Caco-2 (cell line): Measurements from ENCODE around the gene NHLRC4. TPM values are rescaled to one million over a fixed set of nuclear protein-coding genes. Genes with fewer than 3 reads are reported as not detected.

Experiments
- BruUV-seq: library from RNA; stranded (reverse); fragments of 400-500 nt; replicated peaks from 2 replicates; lab custom pipeline; 2021; lab: Mats Ljungman, UMichigan
- CTCF ChIA-PET: fragments of 300-600 bp; sonication (Branson Sonifier 250); formaldehyde crosslinking; loops from one replicate; lab custom pipeline; 2022; ENCODE audit warnings: antibody characterized with exemption; lab: Charles Lee
- POLR2A ChIA-PET: fragments of 300-600 bp; sonication (Branson Sonifier 250); formaldehyde crosslinking; loops from one replicate; lab custom pipeline; 2022; ENCODE audit warnings: antibody characterized with exemption; lab: Charles Lee
- DNase-seq, 2 experiments: peaks; one replicate each; pipeline versions ENCODE4 v3.0.0 to v3.0.0-alpha.2; 2020 to 2022
- H3K27me3 ChIP-seq: replicated peaks from 2 replicates; pipeline ENCODE4 v1.6.0; 2011; ENCODE audit warnings: low read length; ENCODE audit not compliant: control insufficient read depth, insufficient read depth
- H3K36me3 ChIP-seq: 2 replicates; pipeline ENCODE4 v1.5.1; 2011; ENCODE audit warnings: low read length; ENCODE audit not compliant: control insufficient read depth, insufficient read depth
- H3K4me1 ChIP-seq: fragments of 250-450 bp; sonication (Bioruptor Pico); 2 replicates; pipeline ENCODE4 v1.5.1; 2020; ENCODE audit warnings: mild to moderate bottlenecking
- H3K4me3 ChIP-seq: 2 replicates; pipeline ENCODE4 v1.5.1; 2011; ENCODE audit warnings: low read depth, mild to moderate bottlenecking, control low read depth, low read length
- H3K9me3 ChIP-seq: fragments of 250-450 bp; sonication (Bioruptor Pico); 2 replicates; pipeline ENCODE4 v1.5.1; 2020; ENCODE audit warnings: mild to moderate bottlenecking, moderate library complexity
- H3K27ac Mint-ChIP-seq: one replicate; pipeline ENCODE4 v1.8.0; 2022; ENCODE audit warnings: mixed read lengths; ENCODE audit not compliant: unreplicated experiment
- H3K27me3 Mint-ChIP-seq: one replicate; pipeline ENCODE4 v1.8.0; 2022; ENCODE audit warnings: mixed read lengths; ENCODE audit not compliant: insufficient read depth, unreplicated experiment
- H3K36me3 Mint-ChIP-seq: one replicate; pipeline ENCODE4 v1.8.0; 2022; ENCODE audit warnings: mild to moderate bottlenecking, mixed read lengths; ENCODE audit not compliant: insufficient read depth, unreplicated experiment
- H3K4me1 Mint-ChIP-seq: one replicate; pipeline ENCODE4 v1.8.0; 2022; ENCODE audit warnings: low read depth, mixed read lengths; ENCODE audit not compliant: unreplicated experiment
- H3K4me3 Mint-ChIP-seq: one replicate; pipeline ENCODE4 v1.8.0; 2022; ENCODE audit warnings: mild to moderate bottlenecking, moderate library complexity, mixed read lengths; ENCODE audit not compliant: unreplicated experiment
- H3K9me3 Mint-ChIP-seq: one replicate; pipeline ENCODE4 v1.8.0; 2022; ENCODE audit warnings: mixed read lengths; ENCODE audit not compliant: unreplicated experiment
- intact Hi-C: fragments of 100-400 bp; cut with micrococcal nuclease; formaldehyde crosslinking; loops from one replicate; pipeline ENCODE4 v1.10.0; 2022; ENCODE audit not compliant: unreplicated experiment
- total RNA-seq: library from RNA; stranded (reverse); gene quantifications from 2 replicates; pipeline ENCODE4 v1.2.3, GENCODE V29; 2022
- TF ChIP-seq, protein P1 (sequence below), 2 experiments: fragments of 200-600 bp in 1 of 2; IDR thresholded peaks; 1 replicate in 1 of 2; 2 replicates in 1 of 2; pipeline versions ENCODE4 v1.5.1 to v1.8.0; 2011 to 2022; ENCODE audit warnings: antibody characterized with exemption in 1 of 2, control low read depth in 1 of 2, inconsistent platforms in 1 of 2, low read depth in 1 of 2, low read length in 1 of 2, mild to moderate bottlenecking in 1 of 2, moderate library complexity in 1 of 2; ENCODE audit not compliant: insufficient read depth in 1 of 2, severe bottlenecking in 1 of 2, unreplicated experiment in 1 of 2

NHLRC4 gene
- total RNA-seq, 1 experiment from 2014 or later = not detected

DNA sequence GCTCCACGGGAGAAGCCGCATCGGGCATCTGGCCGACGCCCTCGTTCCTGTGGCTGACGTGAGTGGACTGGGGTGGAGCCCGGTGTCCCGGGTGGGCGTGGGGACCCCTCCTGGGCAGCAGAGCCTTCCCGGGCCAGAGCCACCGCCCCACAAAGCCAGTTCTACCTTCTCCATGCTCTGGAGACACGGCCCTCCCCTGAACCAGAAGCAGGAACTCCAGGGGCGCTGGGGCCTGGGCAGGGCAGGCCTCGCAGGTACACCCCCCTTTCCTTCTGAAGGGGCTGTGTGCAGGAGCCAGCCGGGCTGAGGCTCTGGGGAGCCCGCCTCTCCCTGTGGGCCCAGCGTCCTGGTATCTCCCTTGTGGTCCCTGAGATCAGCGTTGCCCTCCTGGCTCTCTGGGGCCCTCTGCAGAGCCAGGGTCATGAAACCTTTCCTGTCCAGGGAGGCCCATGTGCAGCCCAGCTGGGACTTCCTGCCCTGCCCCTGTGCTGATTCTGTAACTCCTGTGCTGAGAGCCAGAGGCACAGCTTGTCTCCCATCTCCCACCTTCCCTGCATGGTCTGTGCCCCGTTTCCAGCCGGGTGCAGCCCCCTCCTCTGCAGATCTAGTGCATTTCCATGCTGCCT lies 9.5 kb downstream of the NHLRC4 start:
- no peaks in the 10 kb centered on the region for H3K4me1 ChIP-seq
- no peaks in the 10 kb centered on the region for H3K27me3 Mint-ChIP-seq
- no peak overlapping the region for H3K4me3 ChIP-seq
- DNase-seq = no peak
- ChIA-PET CTCF (interaction anchor here (0.5 to 1.2 kb wide), 2 partner anchors 8 to 9 kb away, joined by 3 to 6 read pairs; no protein-coding TSS in a partner anchor), POLR2A (no interaction called here)
- H3K4me3 Mint-ChIP-seq = no peak overlapping the region
- peaks cover 6% of the 10 kb centered on the region for H3K36me3 Mint-ChIP-seq
- intact Hi-C loops = no loop called here
- H3K36me3 ChIP-seq = no peaks in the 10 kb centered on the region
- TF ChIP-seq, protein P1, sequence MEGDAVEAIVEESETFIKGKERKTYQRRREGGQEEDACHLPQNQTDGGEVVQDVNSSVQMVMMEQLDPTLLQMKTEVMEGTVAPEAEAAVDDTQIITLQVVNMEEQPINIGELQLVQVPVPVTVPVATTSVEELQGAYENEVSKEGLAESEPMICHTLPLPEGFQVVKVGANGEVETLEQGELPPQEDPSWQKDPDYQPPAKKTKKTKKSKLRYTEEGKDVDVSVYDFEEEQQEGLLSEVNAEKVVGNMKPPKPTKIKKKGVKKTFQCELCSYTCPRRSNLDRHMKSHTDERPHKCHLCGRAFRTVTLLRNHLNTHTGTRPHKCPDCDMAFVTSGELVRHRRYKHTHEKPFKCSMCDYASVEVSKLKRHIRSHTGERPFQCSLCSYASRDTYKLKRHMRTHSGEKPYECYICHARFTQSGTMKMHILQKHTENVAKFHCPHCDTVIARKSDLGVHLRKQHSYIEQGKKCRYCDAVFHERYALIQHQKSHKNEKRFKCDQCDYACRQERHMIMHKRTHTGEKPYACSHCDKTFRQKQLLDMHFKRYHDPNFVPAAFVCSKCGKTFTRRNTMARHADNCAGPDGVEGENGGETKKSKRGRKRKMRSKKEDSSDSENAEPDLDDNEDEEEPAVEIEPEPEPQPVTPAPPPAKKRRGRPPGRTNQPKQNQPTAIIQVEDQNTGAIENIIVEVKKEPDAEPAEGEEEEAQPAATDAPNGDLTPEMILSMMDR (IDR thresholded peaks at IDR 0.05; ENCODE audit: insufficient read depth in 1 of 2, low read depth in 1 of 2, low read length in 1 of 2, severe bottlenecking in 1 of 2, unreplicated experiment in 1 of 2) = no peak
- no TSS peak for BruUV-seq
- no peaks in the 10 kb centered on the region for H3K27me3 ChIP-seq
- H3K9me3 ChIP-seq = no peaks in the 10 kb centered on the region
- no peaks in the 10 kb centered on the region for H3K9me3 Mint-ChIP-seq
- H3K27ac Mint-ChIP-seq = no peak overlapping the region
- peaks cover 6% of the 10 kb centered on the region for H3K4me1 Mint-ChIP-seq

GRCh38 chr16:576823-577201 lies 10.0 kb downstream of the NHLRC4 start:
- H3K27ac Mint-ChIP-seq = no peak overlapping the region

GRCh38 chr16:577796-578195 lies 11.0 kb downstream of the NHLRC4 start:
- intact Hi-C loops = no loop called here
- H3K27me3 ChIP-seq = no peaks in the 10 kb centered on the region
- H3K4me3 ChIP-seq = no peak overlapping the region
- Mint-ChIP-seq H3K27me3 (no peaks in the 10 kb centered on the region), H3K4me1 (no peaks in the 10 kb centered on the region), H3K27ac (no peak overlapping the region), H3K36me3 (peaks cover 6% of the 10 kb centered on the region), H3K9me3 (no peaks in the 10 kb centered on the region), H3K4me3 (no peak overlapping the region)
- H3K9me3 ChIP-seq = no peaks in the 10 kb centered on the region
- DNase-seq = no peak
- no TSS peak for BruUV-seq
- CTCF ChIA-PET = no interaction called here
- no peaks in the 10 kb centered on the region for H3K36me3 ChIP-seq
- TF ChIP-seq, protein P1 (IDR thresholded peaks at IDR 0.05; ENCODE audit: insufficient read depth in 1 of 2, low read depth in 1 of 2, low read length in 1 of 2, severe bottlenecking in 1 of 2, unreplicated experiment in 1 of 2) = no peak
- no peaks in the 10 kb centered on the region for H3K4me1 ChIP-seq
- POLR2A ChIA-PET = no interaction called here

More at GRCh38 chr16:576823-577201, 10.0 kb downstream of the NHLRC4 start:
- ChIA-PET POLR2A (no interaction called here), CTCF (interaction anchor here (0.5 to 1.2 kb wide), 2 partner anchors 8 kb away, joined by 3 to 6 read pairs; no protein-coding TSS in a partner anchor)
- Mint-ChIP-seq H3K27me3 (no peaks in the 10 kb centered on the region), H3K4me3 (no peak overlapping the region), H3K9me3 (no peaks in the 10 kb centered on the region), H3K4me1 (peaks cover under 1% of the 10 kb centered on the region), H3K36me3 (peaks cover 6% of the 10 kb centered on the region)
- TF ChIP-seq, protein P1 (IDR thresholded peaks at IDR 0.05; ENCODE audit: insufficient read depth in 1 of 2, low read depth in 1 of 2, low read length in 1 of 2, severe bottlenecking in 1 of 2, unreplicated experiment in 1 of 2) = peak in 1 of 2 experiments; percentile 30
- Histone ChIP-seq H3K9me3 (no peaks in the 10 kb centered on the region), H3K4me3 (no peak overlapping the region), H3K4me1 (no peaks in the 10 kb centered on the region), H3K27me3 (no peaks in the 10 kb centered on the region), H3K36me3 (no peaks in the 10 kb centered on the region)
- DNase-seq = no peak
- BruUV-seq = no TSS peak
- intact Hi-C loops = no loop called here
